Spleen (tissue), 11 donors: ENCODE measurements around the gene FGA. TPM values are rescaled to one million over a fixed set of nuclear protein-coding genes. Genes with fewer than 3 reads are reported as not detected.
"Not testable (repeated sequence)": the region's sequence is repeated elsewhere in the genome, so short reads cannot be mapped to it uniquely, and the experiment has no call there.

ENCODE experiments used
- DNase-seq: peaks from one replicate; pipeline ENCODE4 v3.0.0-alpha.2; 2020
- H3K27ac ChIP-seq, 8 donors: fragments of 200-600 bp; sonication (generic) in 7 of 8; 1 replicate in 4 of 8; 2 replicates in 4 of 8; pipeline versions ENCODE4 v1.5.0 to v1.8.0; 2016 to 2021; ENCODE audit warnings: inconsistent platforms in 4 of 8, mild to moderate bottlenecking in 4 of 8, moderate library complexity in 1 of 8
- H3K27me3 ChIP-seq, 7 donors: fragments of 200-600 bp; sonication (generic) in 6 of 7; replicated peaks in 1 of 7; 1 replicate in 4 of 7; 2 replicates in 3 of 7; pipeline versions ENCODE4 v1.5.0 to v1.8.0; 2016 to 2021; ENCODE audit warnings: inconsistent platforms in 3 of 7, mild to moderate bottlenecking in 1 of 7
- H3K36me3 ChIP-seq, 6 donors: fragments of 200-600 bp; sonication (generic) in 5 of 6; 1 replicate in 4 of 6; 2 replicates in 2 of 6; pipeline versions ENCODE4 v1.5.0 to v1.8.0; 2016 to 2021; ENCODE audit warnings: inconsistent platforms in 2 of 6
- H3K4me1 ChIP-seq, 6 donors: fragments of 200-600 bp; sonication (generic) in 5 of 6; 1 replicate in 3 of 6; 2 replicates in 3 of 6; pipeline versions ENCODE4 v1.5.0 to v1.8.0; 2016 to 2021; ENCODE audit warnings: inconsistent platforms in 3 of 6
- H3K4me3 ChIP-seq, 8 donors: fragments of 200-600 bp; sonication (generic) in 7 of 8; 1 replicate in 4 of 8; 2 replicates in 4 of 8; pipeline versions ENCODE4 v1.5.0 to v1.8.0; 2016 to 2021; ENCODE audit warnings: inconsistent platforms in 4 of 8, mild to moderate bottlenecking in 4 of 8, moderate library complexity in 2 of 8
- H3K9me3 ChIP-seq, 8 donors: fragments of 200-600 bp; sonication (generic) in 7 of 8; 1 replicate in 4 of 8; 2 replicates in 4 of 8; pipeline versions ENCODE4 v1.5.0 to v1.8.0; 2016 to 2021; ENCODE audit warnings: inconsistent platforms in 4 of 8
- POLR2A ChIP-seq, 3 donors: fragments of 450-650 bp; IDR thresholded peaks; one replicate each; pipeline ENCODE4 v1.5.1; 2017; ENCODE audit warnings: antibody characterized with exemption in 3 of 3, mild to moderate bottlenecking in 1 of 3
- POLR2AphosphoS5 ChIP-seq, 3 donors: sonication (generic); formaldehyde crosslinking; IDR thresholded peaks; one replicate each; pipeline ENCODE4 v1.5.1; 2017; ENCODE audit warnings: antibody characterized with exemption in 3 of 3
- WGBS, 5 donors: extraction: QIAGEN DNeasy Blood & Tissue Kit in 3 of 5; methylation state at CpG; one replicate each; pipeline versions ENCODE4 v1.1.5 to v1.1.7; 2013 to 2018; 5-methylcytosine and 5-hydroxymethylcytosine counted together
- intact Hi-C: fragments of 100-400 bp; cut with DNase I; formaldehyde crosslinking; loops from one replicate; pipeline ENCODE4 v1.15.0; 2023; ENCODE audit warnings: low total_unique reads
- polyA plus RNA-seq, 3 donors: library from polyadenylated mRNA; stranded (reverse); fragments of 200-250 nt; gene quantifications; one replicate each; pipeline ENCODE4 v1.2.1, GENCODE V29; 2013
- total RNA-seq, 7 donors: library from RNA; depleted of rRNA in 3 of 7; stranded (reverse); fragments of >200 nt in 3 of 7; fragmentation: NEBNext Ultra II Directional in 4 of 7; extraction: Animal tissue kit (Norgen Biotek cat#: 25700) in 4 of 7; gene quantifications; one replicate each; pipeline versions ENCODE4 v1.1.0 to v1.2.1, GENCODE V29; 2016 to 2021
- TF ChIP-seq, protein P1 (sequence below), 11 experiments: fragments of 200-600 bp in 7 of 11; fragments of 450-650 bp in 4 of 11; sonication (generic) in 4 of 11; IDR thresholded peaks in 8 of 11; conservative IDR thresholded peaks in 3 of 11; 1 replicate in 7 of 11; 2 replicates in 4 of 11; pipeline versions ENCODE4 v1.4.0 to v1.8.0; 2016 to 2021; ENCODE audit warnings: antibody characterized with exemption in 11 of 11, inconsistent platforms in 4 of 11, mild to moderate bottlenecking in 1 of 11
- donor health status: healthy with polysubstance abuse.
- donor health status: DM: no; HTN: no; CAD: no; lungs with moderate emphysema.
- donor health status: DM: no; HTN: no; CAD: no.
- donor health status: Bipolar disorder and iron deficiency.
- donor health status: healthy.
- donor health status: DM: no; HTN: no; CAD: no.
- donor health status: DM: yes; HTN: yes; CAD: no.

Gene FGA
- total and polyA plus RNA-seq, 10 donors: 0.06 to 2.8 (median 0.11) TPM; not detected in 7

DNA sequence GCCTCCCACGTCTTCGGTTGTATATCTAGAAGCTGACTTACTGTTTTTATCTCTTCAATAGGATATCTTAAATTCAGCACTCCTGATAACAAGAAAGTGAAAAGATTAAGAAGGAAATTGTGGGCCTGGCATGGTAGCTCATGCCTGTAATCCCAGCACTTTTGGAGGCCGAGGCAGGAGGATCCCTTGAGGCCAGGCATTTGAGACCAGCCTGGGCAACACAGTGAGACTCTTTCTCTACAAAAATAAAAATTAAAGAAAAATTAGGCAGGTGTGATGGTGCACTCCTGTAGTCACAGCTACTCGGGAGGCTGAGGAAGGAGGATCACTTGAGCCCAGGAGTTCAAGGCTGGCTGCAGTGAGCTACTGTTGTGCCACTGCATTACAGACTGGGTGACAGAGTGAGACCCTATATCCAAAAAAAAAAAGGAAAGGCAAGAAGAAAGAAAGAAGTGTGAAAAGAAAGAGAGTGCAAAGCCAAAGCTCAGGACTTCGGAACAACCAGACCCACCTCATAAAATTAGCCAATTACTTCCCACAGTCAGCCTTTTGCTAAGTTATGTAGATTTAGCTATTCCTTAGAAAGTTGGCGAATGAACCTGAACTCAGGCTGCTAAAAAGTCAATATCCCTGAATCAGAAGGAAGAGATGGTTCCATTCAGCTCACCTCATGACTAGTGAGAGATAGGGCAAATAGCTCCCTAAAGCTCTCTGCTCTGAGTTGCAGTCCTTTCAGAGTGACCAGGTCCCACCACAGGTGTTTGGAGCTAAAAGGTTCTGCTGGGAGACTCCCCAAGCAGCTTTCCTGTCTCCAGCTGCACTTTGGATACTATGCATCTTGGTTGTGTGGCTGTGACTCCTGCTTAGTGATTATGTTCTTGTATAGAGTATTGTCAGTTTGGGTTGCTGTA, 12.7 kb upstream of the FGA start:
- intact Hi-C loops: no loop called here
- 74 to 94% (median 85%) methylated on average over 6 of the region's 6 CpGs for WGBS, 5 donors
- TF ChIP-seq POLR2A (IDR thresholded peaks at IDR 0.05) (no peak), POLR2AphosphoS5 (IDR thresholded peaks at IDR 0.05) (no peak)
- TF ChIP-seq, protein P1, sequence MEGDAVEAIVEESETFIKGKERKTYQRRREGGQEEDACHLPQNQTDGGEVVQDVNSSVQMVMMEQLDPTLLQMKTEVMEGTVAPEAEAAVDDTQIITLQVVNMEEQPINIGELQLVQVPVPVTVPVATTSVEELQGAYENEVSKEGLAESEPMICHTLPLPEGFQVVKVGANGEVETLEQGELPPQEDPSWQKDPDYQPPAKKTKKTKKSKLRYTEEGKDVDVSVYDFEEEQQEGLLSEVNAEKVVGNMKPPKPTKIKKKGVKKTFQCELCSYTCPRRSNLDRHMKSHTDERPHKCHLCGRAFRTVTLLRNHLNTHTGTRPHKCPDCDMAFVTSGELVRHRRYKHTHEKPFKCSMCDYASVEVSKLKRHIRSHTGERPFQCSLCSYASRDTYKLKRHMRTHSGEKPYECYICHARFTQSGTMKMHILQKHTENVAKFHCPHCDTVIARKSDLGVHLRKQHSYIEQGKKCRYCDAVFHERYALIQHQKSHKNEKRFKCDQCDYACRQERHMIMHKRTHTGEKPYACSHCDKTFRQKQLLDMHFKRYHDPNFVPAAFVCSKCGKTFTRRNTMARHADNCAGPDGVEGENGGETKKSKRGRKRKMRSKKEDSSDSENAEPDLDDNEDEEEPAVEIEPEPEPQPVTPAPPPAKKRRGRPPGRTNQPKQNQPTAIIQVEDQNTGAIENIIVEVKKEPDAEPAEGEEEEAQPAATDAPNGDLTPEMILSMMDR (IDR thresholded peaks at IDR 0.05 in 8 of 11, conservative IDR thresholded peaks at IDR 0.05 in 3 of 11): no peak

DNA sequence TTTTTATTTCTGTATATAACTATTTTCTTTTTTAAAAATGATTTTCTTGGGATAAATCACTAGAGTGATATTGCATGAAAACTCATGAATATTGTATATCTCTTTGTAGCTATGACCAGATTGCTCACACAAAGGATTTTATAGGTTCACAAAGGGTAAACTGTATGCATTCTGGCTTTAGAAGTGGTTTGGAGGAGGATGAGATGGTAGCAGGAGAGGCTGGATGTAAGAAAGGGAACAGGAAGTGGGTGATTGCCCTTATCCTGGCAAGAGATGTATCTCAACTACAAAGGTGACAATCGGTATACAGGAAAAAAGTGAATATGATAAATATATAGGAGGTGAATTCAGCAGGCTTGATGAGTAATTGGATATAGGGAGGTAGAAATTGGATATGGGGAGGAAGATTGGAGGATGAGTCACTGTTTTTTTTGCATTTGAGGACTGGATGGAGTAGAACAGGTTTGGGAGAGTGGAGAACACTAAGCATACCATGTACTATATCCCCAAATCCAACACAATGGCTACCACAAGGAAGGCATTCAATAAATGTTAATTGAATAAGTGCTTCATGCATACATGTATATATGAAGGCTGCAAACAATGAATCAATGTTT, 12.0 kb upstream of the FGA start:
- intact Hi-C loops: no loop called here
- WGBS, 5 donors: 39 to 52% (median 40%) methylated on average over 1 of the region's 1 CpG
- Histone ChIP-seq H3K27me3 (peaks cover 0 to 10% (median 0%) of the 10 kb centered on the region in 7 donors), H3K27ac (no peak overlapping the region), H3K4me3 (no peak overlapping the region), H3K9me3 (no peaks in the 10 kb centered on the region), H3K36me3 (no peaks in the 10 kb centered on the region), H3K4me1 (no peaks in the 10 kb centered on the region)
- DNase-seq: no peak
- TF ChIP-seq, protein P1 (IDR thresholded peaks at IDR 0.05 in 8 of 11, conservative IDR thresholded peaks at IDR 0.05 in 3 of 11): no peak
- TF ChIP-seq POLR2A (IDR thresholded peaks at IDR 0.05): no peak
- TF ChIP-seq POLR2AphosphoS5 (IDR thresholded peaks at IDR 0.05): no peak

More for the DNA sequence above, 12.7 kb upstream of the FGA start:
- Histone ChIP-seq H3K27me3 (peaks cover 0 to 10% (median 0%) of the 10 kb centered on the region in 7 donors), H3K27ac (no peak overlapping the region), H3K4me1 (no peaks in the 10 kb centered on the region), H3K36me3 (no peaks in the 10 kb centered on the region), H3K4me3 (no peak overlapping the region), H3K9me3 (no peaks in the 10 kb centered on the region)
- DNase-seq: no peak

DNA sequence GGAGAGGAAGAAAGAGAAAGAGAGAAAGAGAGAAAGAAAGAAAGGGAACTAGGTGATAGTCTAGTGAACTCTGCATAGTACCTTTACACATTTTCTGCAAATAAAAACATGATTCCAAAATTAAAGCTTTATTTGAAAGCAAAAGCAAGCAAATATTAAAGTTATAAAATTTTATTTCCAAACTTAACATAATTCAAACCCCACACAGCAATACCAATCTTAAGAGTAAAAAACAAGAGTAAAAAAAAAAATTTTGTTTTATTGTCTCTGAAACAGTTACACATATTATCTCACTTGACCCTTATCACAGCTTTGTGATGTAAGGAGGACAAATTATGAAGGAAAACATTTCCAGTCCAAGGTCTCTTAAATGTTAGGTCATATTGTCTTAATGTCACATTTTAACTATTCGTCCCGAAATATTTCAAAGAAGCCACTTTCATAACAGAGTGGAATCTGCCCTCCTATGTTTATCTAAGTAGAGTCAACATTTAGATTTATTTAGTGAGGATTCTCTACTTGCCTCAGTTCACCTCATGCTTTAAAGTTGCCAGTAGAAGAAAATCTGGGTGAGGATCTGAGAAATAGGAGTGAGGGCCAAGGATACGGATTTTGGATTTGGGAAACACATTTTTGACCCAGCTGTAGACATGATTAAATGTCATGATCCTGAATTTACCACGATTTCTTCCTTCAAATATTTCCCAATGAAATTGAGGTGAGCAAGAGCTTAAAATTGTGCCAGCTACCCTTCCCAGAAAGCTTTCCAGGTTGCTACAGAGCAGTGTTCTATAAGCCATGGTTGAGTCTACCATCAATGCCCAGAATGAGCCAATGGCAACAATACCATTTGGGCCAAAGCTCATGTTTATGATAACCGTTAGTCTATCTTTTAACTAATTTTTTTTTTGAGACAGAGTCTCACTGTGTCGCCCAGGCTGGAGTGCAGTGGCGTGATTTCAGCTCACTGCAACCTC, 7.5 kb upstream of the FGA start:
- 72 to 87% (median 82%) methylated on average over 7 of the region's 7 CpGs for WGBS, 5 donors
- Histone ChIP-seq H3K4me3 (no peak overlapping the region), H3K4me1 (no peaks in the 10 kb centered on the region), H3K9me3 (no peaks in the 10 kb centered on the region), H3K36me3 (no peaks in the 10 kb centered on the region), H3K27me3 (peaks cover 0 to 14% (median 0%) of the 10 kb centered on the region in 7 donors), H3K27ac (no peak overlapping the region)
- TF ChIP-seq POLR2AphosphoS5 (IDR thresholded peaks at IDR 0.05): no peak
- TF ChIP-seq POLR2A (IDR thresholded peaks at IDR 0.05): no peak
- TF ChIP-seq, protein P1 (IDR thresholded peaks at IDR 0.05 in 8 of 11, conservative IDR thresholded peaks at IDR 0.05 in 3 of 11): no peak
- intact Hi-C loops: no loop called here
- no peak for DNase-seq

DNA sequence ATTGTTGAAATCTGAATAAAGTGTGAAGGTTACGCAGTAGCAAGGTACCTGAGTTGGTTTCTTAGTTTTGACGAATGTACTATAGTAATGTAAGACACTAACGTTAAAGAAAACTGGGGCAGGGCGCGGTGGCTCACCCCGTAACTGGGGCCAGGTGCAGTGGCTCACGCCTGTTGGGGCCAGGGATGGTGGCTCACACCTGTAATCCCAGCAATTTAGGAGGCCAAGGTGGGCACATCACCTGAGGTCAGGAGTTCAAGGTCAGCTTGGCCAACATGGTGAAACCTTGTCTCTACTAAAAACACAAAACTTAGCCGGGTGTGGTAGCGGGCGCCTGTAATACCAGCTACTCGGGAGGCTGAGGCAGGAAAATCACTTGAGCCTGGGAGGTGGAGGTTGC, 6.7 kb upstream of the FGA start:
- H3K27me3 ChIP-seq, intact Hi-C loops, DNase-seq, H3K36me3 ChIP-seq, H3K9me3 ChIP-seq, H3K4me3 ChIP-seq, H3K27ac ChIP-seq, H3K4me1 ChIP-seq: not testable (repeated sequence)
- WGBS, 5 donors: 88 to 93% (median 91%) methylated on average over 11 of the region's 11 CpGs
